ENCODE data around the gene KIF2A.
A peak's percentile ranks its signal among the peaks of the same experiment; 100 is the strongest.

The KIF2A gene

GRCh38 chr5:62413711-62414110, 107.7 kb downstream of the KIF2A start:
- no peaks in the 10 kb centered on the region for H3K9me3 ChIP-seq (ENCODE audit: insufficient read depth, low read length, severe bottlenecking)
- peak overlapping the region; percentile 91 to 97 for H3K4me3 ChIP-seq (ENCODE audit: low read depth in 1 of 2, low read length in 2 of 2)
- H3K27me3 ChIP-seq (ENCODE audit: insufficient read depth, low read length, poor library complexity), result no peaks in the 10 kb centered on the region
- ATAC-seq (ENCODE audit: insufficient read depth, low read depth) (no peak), DNase-seq (no peak)
- H3K79me2 ChIP-seq (ENCODE audit: insufficient read depth, low read length), result peaks cover 62% of the 10 kb centered on the region
- no peak for TF ChIP-seq EZH2 (IDR thresholded peaks at IDR 0.05; ENCODE audit: borderline replicate concordance, low read depth, low read length, severe bottlenecking)
- peak overlapping the region; percentile 91 for H3K4me2 ChIP-seq (ENCODE audit: insufficient read depth, low read length)
- peak overlapping the region; percentile 82 for H3K9ac ChIP-seq (ENCODE audit: low read depth, low read length)
- H3K27ac ChIP-seq (ENCODE audit: low read length), result peak overlapping the region; percentile 81; the same call in 1 of the 2 replicates
- peaks cover 14% of the 10 kb centered on the region for H4K20me1 ChIP-seq (ENCODE audit: insufficient read depth, low read length)
- peaks cover 31% of the 10 kb centered on the region for H3K4me1 ChIP-seq (ENCODE audit: insufficient read depth, low read length)
- peaks cover 15% of the 10 kb centered on the region for H3K36me3 ChIP-seq (ENCODE audit: insufficient read depth, low read length)
- no peak overlapping the region for H2AFZ ChIP-seq (ENCODE audit: low read depth, low read length)

DNA sequence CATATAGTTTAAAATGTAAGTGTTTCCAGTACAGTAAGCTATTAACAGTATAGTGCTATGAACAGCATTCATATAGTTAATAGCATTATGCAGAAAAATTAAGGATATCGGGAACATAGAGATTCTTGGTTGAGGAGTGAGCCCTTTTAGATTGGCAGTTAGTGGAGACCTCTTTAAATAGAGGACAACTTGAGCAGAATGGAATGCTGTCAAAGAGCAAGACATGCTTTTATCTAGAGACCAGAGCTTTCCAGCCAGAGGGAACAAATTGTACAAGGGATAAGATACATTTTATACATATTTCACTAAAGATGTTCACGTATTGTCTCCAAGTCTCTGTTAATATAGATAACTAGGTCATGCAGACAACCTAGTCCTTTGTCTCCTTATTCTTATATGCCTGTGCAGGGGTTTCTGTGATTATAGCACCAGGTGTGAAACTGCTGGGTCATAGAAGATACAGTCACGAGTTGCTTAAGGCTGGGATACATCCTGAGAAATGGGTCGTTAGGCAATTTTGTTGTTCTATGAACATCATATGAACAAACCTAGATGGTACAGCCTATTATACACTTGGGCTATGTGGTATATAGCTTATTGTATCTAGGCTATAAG, 112.6 kb downstream of the KIF2A start:
- no peak overlapping the region for H3K4me3 ChIP-seq (ENCODE audit: low read depth in 1 of 2, low read length in 2 of 2)

GRCh38 chr5:62419609-62420008, 113.6 kb downstream of the KIF2A start:
- TF ChIP-seq, protein P1, sequence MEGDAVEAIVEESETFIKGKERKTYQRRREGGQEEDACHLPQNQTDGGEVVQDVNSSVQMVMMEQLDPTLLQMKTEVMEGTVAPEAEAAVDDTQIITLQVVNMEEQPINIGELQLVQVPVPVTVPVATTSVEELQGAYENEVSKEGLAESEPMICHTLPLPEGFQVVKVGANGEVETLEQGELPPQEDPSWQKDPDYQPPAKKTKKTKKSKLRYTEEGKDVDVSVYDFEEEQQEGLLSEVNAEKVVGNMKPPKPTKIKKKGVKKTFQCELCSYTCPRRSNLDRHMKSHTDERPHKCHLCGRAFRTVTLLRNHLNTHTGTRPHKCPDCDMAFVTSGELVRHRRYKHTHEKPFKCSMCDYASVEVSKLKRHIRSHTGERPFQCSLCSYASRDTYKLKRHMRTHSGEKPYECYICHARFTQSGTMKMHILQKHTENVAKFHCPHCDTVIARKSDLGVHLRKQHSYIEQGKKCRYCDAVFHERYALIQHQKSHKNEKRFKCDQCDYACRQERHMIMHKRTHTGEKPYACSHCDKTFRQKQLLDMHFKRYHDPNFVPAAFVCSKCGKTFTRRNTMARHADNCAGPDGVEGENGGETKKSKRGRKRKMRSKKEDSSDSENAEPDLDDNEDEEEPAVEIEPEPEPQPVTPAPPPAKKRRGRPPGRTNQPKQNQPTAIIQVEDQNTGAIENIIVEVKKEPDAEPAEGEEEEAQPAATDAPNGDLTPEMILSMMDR (IDR thresholded peaks at IDR 0.05; ENCODE audit: borderline replicate concordance, extremely low read depth, low read length, poor library complexity, severe bottlenecking), result no peak
- TF ChIP-seq EZH2 (IDR thresholded peaks at IDR 0.05; ENCODE audit: borderline replicate concordance, low read depth, low read length, severe bottlenecking), result no peak
- no peak overlapping the region for H3K4me2 ChIP-seq (ENCODE audit: insufficient read depth, low read length)
- peaks cover 99% of the 10 kb centered on the region for H3K79me2 ChIP-seq (ENCODE audit: insufficient read depth, low read length)
- H3K36me3 ChIP-seq (ENCODE audit: insufficient read depth, low read length), result peaks cover 19% of the 10 kb centered on the region; the same call in 1 of the 2 replicates
- peaks cover 12% of the 10 kb centered on the region; the same call in 1 of the 2 replicates for H3K4me1 ChIP-seq (ENCODE audit: insufficient read depth, low read length)
- H3K4me3 ChIP-seq (ENCODE audit: low read depth in 1 of 2, low read length in 2 of 2), result no peak overlapping the region
- H4K20me1 ChIP-seq (ENCODE audit: insufficient read depth, low read length), result peaks cover 28% of the 10 kb centered on the region
- H3K27ac ChIP-seq (ENCODE audit: low read length), result no peak overlapping the region
- no peak overlapping the region for H3K9ac ChIP-seq (ENCODE audit: low read depth, low read length)
- H3K27me3 ChIP-seq (ENCODE audit: insufficient read depth, low read length, poor library complexity), result no peaks in the 10 kb centered on the region
- ATAC-seq (ENCODE audit: insufficient read depth, low read depth) (no peak), DNase-seq (no peak)
- H3K9me3 ChIP-seq (ENCODE audit: insufficient read depth, low read length, severe bottlenecking), result no peaks in the 10 kb centered on the region
- no peak overlapping the region for H2AFZ ChIP-seq (ENCODE audit: low read depth, low read length)

More for the DNA sequence above, 112.6 kb downstream of the KIF2A start:
- Histone ChIP-seq H3K79me2 (ENCODE audit: insufficient read depth, low read length) (peaks cover 100% of the 10 kb centered on the region), H3K9me3 (ENCODE audit: insufficient read depth, low read length, severe bottlenecking) (no peaks in the 10 kb centered on the region), H3K27me3 (ENCODE audit: insufficient read depth, low read length, poor library complexity) (no peaks in the 10 kb centered on the region), H3K9ac (ENCODE audit: low read depth, low read length) (no peak overlapping the region), H3K4me2 (ENCODE audit: insufficient read depth, low read length) (no peak overlapping the region), H2AFZ (ENCODE audit: low read depth, low read length) (no peak overlapping the region), H3K4me1 (ENCODE audit: insufficient read depth, low read length) (peaks cover 22% of the 10 kb centered on the region), H3K27ac (ENCODE audit: low read length) (no peak overlapping the region), H4K20me1 (ENCODE audit: insufficient read depth, low read length) (peaks cover 32% of the 10 kb centered on the region), H3K36me3 (ENCODE audit: insufficient read depth, low read length) (peaks cover 19% of the 10 kb centered on the region; the same call in 1 of the 2 replicates)
- ATAC-seq (ENCODE audit: insufficient read depth, low read depth) (no peak), DNase-seq (no peak)
- no peak for TF ChIP-seq EZH2 (IDR thresholded peaks at IDR 0.05; ENCODE audit: borderline replicate concordance, low read depth, low read length, severe bottlenecking)
- TF ChIP-seq, protein P1 (IDR thresholded peaks at IDR 0.05; ENCODE audit: borderline replicate concordance, extremely low read depth, low read length, poor library complexity, severe bottlenecking), result no peak

DNA sequence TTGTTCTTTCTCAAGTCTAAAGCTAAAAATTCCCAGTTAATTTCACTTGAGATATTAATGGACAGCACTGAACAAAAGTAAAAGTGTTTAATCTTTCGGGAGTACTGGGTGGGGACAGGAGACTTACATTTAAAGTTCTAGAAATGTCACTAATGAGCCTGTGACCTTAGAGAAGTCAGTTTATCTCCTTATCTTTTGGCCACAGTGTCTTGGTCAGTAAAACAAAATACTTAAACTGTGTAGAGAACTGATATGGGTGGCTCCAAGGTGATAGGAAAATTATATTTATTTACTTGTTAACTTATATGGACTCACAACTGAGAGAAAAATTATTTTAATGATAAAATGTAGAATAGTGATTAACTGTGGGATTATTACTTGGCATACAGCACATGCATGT, 115.4 kb downstream of the KIF2A start:
- no peak for ATAC-seq (ENCODE audit: insufficient read depth, low read depth)
- Histone ChIP-seq H3K9me3 (ENCODE audit: insufficient read depth, low read length, severe bottlenecking) (no peaks in the 10 kb centered on the region), H3K27ac (ENCODE audit: low read length) (no peak overlapping the region), H3K79me2 (ENCODE audit: insufficient read depth, low read length) (peaks cover 99% of the 10 kb centered on the region), H3K4me2 (ENCODE audit: insufficient read depth, low read length) (no peak overlapping the region), H3K4me3 (ENCODE audit: low read depth in 1 of 2, low read length in 2 of 2) (no peak overlapping the region), H3K36me3 (ENCODE audit: insufficient read depth, low read length) (peaks cover 19% of the 10 kb centered on the region; the same call in 1 of the 2 replicates), H3K4me1 (ENCODE audit: insufficient read depth, low read length) (no peaks in the 10 kb centered on the region), H3K27me3 (ENCODE audit: insufficient read depth, low read length, poor library complexity) (no peaks in the 10 kb centered on the region), H2AFZ (ENCODE audit: low read depth, low read length) (no peak overlapping the region), H4K20me1 (ENCODE audit: insufficient read depth, low read length) (peaks cover 32% of the 10 kb centered on the region), H3K9ac (ENCODE audit: low read depth, low read length) (no peak overlapping the region)
- TF ChIP-seq EZH2 (IDR thresholded peaks at IDR 0.05; ENCODE audit: borderline replicate concordance, low read depth, low read length, severe bottlenecking), result no peak
- TF ChIP-seq, protein P1 (IDR thresholded peaks at IDR 0.05; ENCODE audit: borderline replicate concordance, extremely low read depth, low read length, poor library complexity, severe bottlenecking), result no peak
- no peak for DNase-seq
